ENCODE data around the gene LRP1B.

- TF ChIP-seq, protein P1, sequence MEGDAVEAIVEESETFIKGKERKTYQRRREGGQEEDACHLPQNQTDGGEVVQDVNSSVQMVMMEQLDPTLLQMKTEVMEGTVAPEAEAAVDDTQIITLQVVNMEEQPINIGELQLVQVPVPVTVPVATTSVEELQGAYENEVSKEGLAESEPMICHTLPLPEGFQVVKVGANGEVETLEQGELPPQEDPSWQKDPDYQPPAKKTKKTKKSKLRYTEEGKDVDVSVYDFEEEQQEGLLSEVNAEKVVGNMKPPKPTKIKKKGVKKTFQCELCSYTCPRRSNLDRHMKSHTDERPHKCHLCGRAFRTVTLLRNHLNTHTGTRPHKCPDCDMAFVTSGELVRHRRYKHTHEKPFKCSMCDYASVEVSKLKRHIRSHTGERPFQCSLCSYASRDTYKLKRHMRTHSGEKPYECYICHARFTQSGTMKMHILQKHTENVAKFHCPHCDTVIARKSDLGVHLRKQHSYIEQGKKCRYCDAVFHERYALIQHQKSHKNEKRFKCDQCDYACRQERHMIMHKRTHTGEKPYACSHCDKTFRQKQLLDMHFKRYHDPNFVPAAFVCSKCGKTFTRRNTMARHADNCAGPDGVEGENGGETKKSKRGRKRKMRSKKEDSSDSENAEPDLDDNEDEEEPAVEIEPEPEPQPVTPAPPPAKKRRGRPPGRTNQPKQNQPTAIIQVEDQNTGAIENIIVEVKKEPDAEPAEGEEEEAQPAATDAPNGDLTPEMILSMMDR (IDR thresholded peaks at IDR 0.05; ENCODE audit: low read length): no peak
- no peak for TF ChIP-seq EZH2 (optimal IDR thresholded peaks at IDR 0.05; ENCODE audit: low read depth, low read length)
- TF ChIP-seq EZH2phosphoT487 (IDR thresholded peaks at IDR 0.05; ENCODE audit: low read length): no peak
Observed at GRCh38 chr2:142010477-142011270, 120.1 kb downstream of the LRP1B start.
